Fibroblast of the conjunctiva (primary cell): ENCODE measurements around the gene LRRC8B.
"Not testable (repeated sequence)": the region's sequence is repeated elsewhere in the genome, so short reads cannot be mapped to it uniquely, and the experiment has no call there.

Experiments
- DNase-seq: peaks from one replicate; pipeline ENCODE4 v3.0.0-alpha.2; 2010; ENCODE audit warnings: low read depth

The LRRC8B gene

GRCh38 chr1:89525169-89525855 is 683 bp downstream of the LRRC8B start:
- DNase-seq: no peak

- no peak for DNase-seq
Observed at GRCh38 chr1:89527256-89527655, 2.6 kb downstream of the LRRC8B start.

- no peak for DNase-seq
Observed at GRCh38 chr1:89527750-89528381, 3.2 kb downstream of the LRRC8B start.

GRCh38 chr1:89528382-89528780 is 3.8 kb downstream of the LRRC8B start:
- DNase-seq: no peak

- no peak for DNase-seq
Observed at GRCh38 chr1:89529196-89529595, 4.6 kb downstream of the LRRC8B start.

GRCh38 chr1:89530444-89531089 is 5.9 kb downstream of the LRRC8B start:
- no peak for DNase-seq

GRCh38 chr1:89531480-89532139 is 7.0 kb downstream of the LRRC8B start:
- no peak for DNase-seq

GRCh38 chr1:89532228-89532627 is 7.6 kb downstream of the LRRC8B start:
- DNase-seq: no peak

- no peak for DNase-seq
Observed at GRCh38 chr1:89532866-89533265, 8.2 kb downstream of the LRRC8B start.

GRCh38 chr1:89535537-89535936 is 10.9 kb downstream of the LRRC8B start:
- DNase-seq: no peak

GRCh38 chr1:89536555-89537341 is 12.1 kb downstream of the LRRC8B start:
- no peak for DNase-seq

GRCh38 chr1:89538361-89538760 is 13.7 kb downstream of the LRRC8B start:
- no peak for DNase-seq

GRCh38 chr1:89539128-89539527 is 14.5 kb downstream of the LRRC8B start:
- DNase-seq: no peak

GRCh38 chr1:89540406-89540970 is 15.9 kb downstream of the LRRC8B start:
- DNase-seq: no peak

- DNase-seq: no peak
Observed at GRCh38 chr1:89542345-89542744, 17.7 kb downstream of the LRRC8B start.

GRCh38 chr1:89543632-89544031 is 19.0 kb downstream of the LRRC8B start:
- DNase-seq: not testable (repeated sequence)

GRCh38 chr1:89545264-89546038 is 20.8 kb downstream of the LRRC8B start:
- no peak for DNase-seq

GRCh38 chr1:89546082-89546889 is 21.7 kb downstream of the LRRC8B start:
- no peak for DNase-seq

- no peak for DNase-seq
Observed at GRCh38 chr1:89546934-89547562, 22.4 kb downstream of the LRRC8B start.
